Gastroesophageal sphincter (tissue), 4 donors: Measurements from ENCODE around the gene IKBKE. TPM values are rescaled to one million over a fixed set of nuclear protein-coding genes. Genes with fewer than 3 reads are reported as not detected.
A peak's percentile ranks its signal among the peaks of the same experiment; 100 is the strongest.

Source experiments
- ATAC-seq: fragments of 150-250 bp; one replicate; pipeline ENCODE4 v1.9.1; 2016; ENCODE audit warnings: mild to moderate bottlenecking, moderate library complexity
- H3K27ac ChIP-seq, 4 donors: fragments of 200-600 bp; sonication (generic) in 3 of 4; 1 replicate in 3 of 4; 2 replicates in 1 of 4; pipeline ENCODE4 v1.5.1; 2016 to 2019
- H3K27me3 ChIP-seq: fragments of 200-600 bp; sonication (generic); one replicate; pipeline ENCODE4 v1.5.1; 2019
- H3K36me3 ChIP-seq, 2 donors: fragments of 200-600 bp; sonication (generic); one replicate each; pipeline ENCODE4 v1.5.1; 2019; ENCODE audit warnings: control low read depth in 1 of 2
- H3K4me1 ChIP-seq, 3 donors: fragments of 200-600 bp; sonication (generic); 1 replicate in 2 of 3; 2 replicates in 1 of 3; pipeline ENCODE4 v1.5.1; 2016 to 2019; ENCODE audit warnings: control low read depth in 2 of 3
- H3K4me3 ChIP-seq, 2 donors: fragments of 200-600 bp; sonication (generic); one replicate each; pipeline ENCODE4 v1.5.1; 2019; ENCODE audit warnings: mild to moderate bottlenecking in 1 of 2, moderate library complexity in 1 of 2
- H3K9me3 ChIP-seq, 3 donors: fragments of 200-600 bp; sonication (generic); one replicate each; pipeline ENCODE4 v1.5.1; 2017 to 2019; ENCODE audit warnings: control low read depth in 2 of 3
- EP300 ChIP-seq: sonication (generic); formaldehyde crosslinking; IDR thresholded peaks from one replicate; pipeline ENCODE4 v1.6.1; 2017; ENCODE audit warnings: antibody characterized with exemption, mild to moderate bottlenecking
- POLR2A ChIP-seq, 2 donors: fragments of 450-650 bp; IDR thresholded peaks; one replicate each; pipeline ENCODE4 v1.6.1; 2017; ENCODE audit warnings: antibody characterized with exemption in 2 of 2, mild to moderate bottlenecking in 2 of 2, moderate library complexity in 1 of 2
- POLR2AphosphoS5 ChIP-seq: sonication (generic); formaldehyde crosslinking; IDR thresholded peaks from one replicate; pipeline ENCODE4 v1.6.1; 2017; ENCODE audit warnings: antibody characterized with exemption
- WGBS, 2 donors: methylation state at CpG; one replicate each; pipeline ENCODE4 v1.1.5; 2018; ENCODE audit warnings: low coverage in 1 of 2; 5-methylcytosine and 5-hydroxymethylcytosine counted together
- total RNA-seq, 4 donors: library from RNA; depleted of rRNA; stranded (reverse); fragments of >200 nt; gene quantifications; one replicate each; pipeline ENCODE4 v1.1.0, GENCODE V29; 2016
- TF ChIP-seq, protein P1 (sequence below), 4 experiments: fragments of 200-600 bp in 2 of 4; fragments of 450-650 bp in 2 of 4; sonication (generic) in 1 of 4; IDR thresholded peaks; one replicate each; pipeline ENCODE4 v1.5.1; 2017 to 2019; ENCODE audit warnings: antibody characterized with exemption in 4 of 4, mild to moderate bottlenecking in 2 of 4, moderate library complexity in 2 of 4

Gene IKBKE
- total RNA-seq, 4 donors from 2014 or later = 2.2 to 3.9 (median 2.7) TPM

DNA sequence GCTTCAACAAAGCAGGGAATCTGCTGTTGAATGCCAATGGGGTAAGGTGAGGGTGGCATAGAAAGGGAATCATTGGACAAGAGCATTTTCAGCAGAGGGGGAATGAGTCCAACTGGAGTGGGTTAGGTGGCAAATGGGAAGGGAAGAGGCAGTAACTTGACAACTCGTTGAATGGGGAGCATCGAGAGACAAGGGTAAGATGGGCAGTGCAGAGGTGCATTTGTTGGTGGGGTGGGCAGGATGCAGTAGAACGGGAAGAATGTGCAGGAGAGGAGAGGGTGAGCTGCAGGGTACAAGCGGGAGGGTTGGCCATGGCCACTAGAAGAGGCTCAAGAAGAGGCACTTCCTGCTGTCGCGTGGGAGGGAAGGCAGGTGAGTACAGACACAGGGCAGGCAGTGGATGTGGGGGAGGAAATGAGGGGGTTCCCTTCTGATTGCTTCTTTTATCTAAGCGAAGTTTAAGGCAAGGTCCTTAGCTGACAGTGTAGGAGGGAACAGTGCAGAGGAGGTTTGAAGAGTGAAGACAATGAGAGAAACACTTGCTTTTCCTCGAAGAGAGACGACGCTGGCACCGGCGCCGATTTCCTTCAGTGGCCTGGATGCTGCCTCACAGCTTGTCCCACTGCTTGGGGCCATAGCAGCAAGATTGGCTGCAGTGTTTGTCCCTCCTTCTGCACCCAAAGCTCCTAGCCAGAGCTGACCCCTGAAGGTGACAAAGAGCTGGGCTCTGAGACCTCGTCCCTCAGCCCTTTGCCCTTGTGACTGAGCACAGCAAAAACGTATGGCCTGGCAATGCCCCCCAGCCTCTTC is 3.2 kb upstream of the IKBKE start:
- no peaks in the 10 kb centered on the region for H3K36me3 ChIP-seq
- H3K4me1 ChIP-seq = peaks cover 0 to 28% (median 9%) of the 10 kb centered on the region in 3 donors
- no peaks in the 10 kb centered on the region for H3K9me3 ChIP-seq
- H3K4me3 ChIP-seq = no peak overlapping the region
- peaks cover 23% of the 10 kb centered on the region for H3K27me3 ChIP-seq
- no peak for TF ChIP-seq POLR2A (IDR thresholded peaks at IDR 0.05)
- no peak for ATAC-seq
- 53 to 54% methylated on average over 11 to 13 of the region's 15 CpGs for WGBS, 2 donors
- no peak overlapping the region for H3K27ac ChIP-seq

DNA sequence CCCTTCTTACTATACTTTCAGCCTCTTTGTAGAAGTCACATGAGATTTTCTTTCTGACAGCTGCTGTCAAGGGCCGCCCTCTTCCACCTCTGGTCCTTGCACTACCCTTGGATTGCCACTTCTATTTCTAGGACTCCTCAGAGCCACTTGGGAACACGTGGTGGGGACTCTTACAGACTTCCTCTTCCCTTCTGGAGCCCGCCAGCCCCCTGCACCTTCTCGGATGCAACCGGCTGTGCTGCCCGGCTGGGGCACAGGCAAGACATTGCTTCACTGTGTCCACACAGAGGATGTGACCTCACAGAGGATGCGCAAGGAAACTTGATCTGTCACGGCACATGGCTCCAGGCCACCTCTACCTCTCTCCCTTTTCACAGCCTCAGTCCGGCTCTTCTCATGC is 2.4 kb upstream of the IKBKE start:
- Histone ChIP-seq H3K36me3 (no peaks in the 10 kb centered on the region), H3K4me3 (no peak overlapping the region), H3K9me3 (no peaks in the 10 kb centered on the region), H3K4me1 (peaks cover 0 to 36% (median 9%) of the 10 kb centered on the region in 3 donors), H3K27ac (no peak overlapping the region), H3K27me3 (peaks cover 23% of the 10 kb centered on the region)
- WGBS, 2 donors = 32 to 59% methylated on average over 4 to 8 of the region's 9 CpGs
- no peak for TF ChIP-seq POLR2A (IDR thresholded peaks at IDR 0.05)
- TF ChIP-seq, protein P1, sequence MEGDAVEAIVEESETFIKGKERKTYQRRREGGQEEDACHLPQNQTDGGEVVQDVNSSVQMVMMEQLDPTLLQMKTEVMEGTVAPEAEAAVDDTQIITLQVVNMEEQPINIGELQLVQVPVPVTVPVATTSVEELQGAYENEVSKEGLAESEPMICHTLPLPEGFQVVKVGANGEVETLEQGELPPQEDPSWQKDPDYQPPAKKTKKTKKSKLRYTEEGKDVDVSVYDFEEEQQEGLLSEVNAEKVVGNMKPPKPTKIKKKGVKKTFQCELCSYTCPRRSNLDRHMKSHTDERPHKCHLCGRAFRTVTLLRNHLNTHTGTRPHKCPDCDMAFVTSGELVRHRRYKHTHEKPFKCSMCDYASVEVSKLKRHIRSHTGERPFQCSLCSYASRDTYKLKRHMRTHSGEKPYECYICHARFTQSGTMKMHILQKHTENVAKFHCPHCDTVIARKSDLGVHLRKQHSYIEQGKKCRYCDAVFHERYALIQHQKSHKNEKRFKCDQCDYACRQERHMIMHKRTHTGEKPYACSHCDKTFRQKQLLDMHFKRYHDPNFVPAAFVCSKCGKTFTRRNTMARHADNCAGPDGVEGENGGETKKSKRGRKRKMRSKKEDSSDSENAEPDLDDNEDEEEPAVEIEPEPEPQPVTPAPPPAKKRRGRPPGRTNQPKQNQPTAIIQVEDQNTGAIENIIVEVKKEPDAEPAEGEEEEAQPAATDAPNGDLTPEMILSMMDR (IDR thresholded peaks at IDR 0.05) = no peak
- TF ChIP-seq POLR2AphosphoS5 = no peak
- TF ChIP-seq EP300 = no peak
- ATAC-seq = peak; percentile 36

DNA sequence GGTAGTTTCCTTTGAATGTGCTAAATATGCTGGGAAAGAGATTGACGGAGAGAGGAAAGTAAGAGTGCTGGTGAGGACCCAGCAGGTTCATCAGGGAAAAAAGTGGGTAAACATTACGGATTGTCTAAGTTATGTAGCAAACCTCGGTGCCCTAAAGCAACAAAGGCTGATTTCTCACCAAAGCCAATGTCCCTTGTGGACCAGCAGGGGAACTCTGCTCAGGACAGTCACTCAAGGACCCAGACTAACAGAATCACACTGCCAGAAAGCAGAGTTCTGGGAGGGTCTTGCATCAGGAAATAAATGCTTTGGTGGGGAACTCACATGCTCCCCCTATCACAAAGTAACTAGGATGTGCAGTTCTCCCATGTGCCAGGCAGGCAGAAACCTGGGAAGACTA is 1.7 kb upstream of the IKBKE start:
- Histone ChIP-seq H3K9me3 (no peaks in the 10 kb centered on the region), H3K4me3 (no peak overlapping the region), H3K27ac (no peak overlapping the region), H3K36me3 (no peaks in the 10 kb centered on the region), H3K4me1 (peaks cover 0 to 38% (median 9%) of the 10 kb centered on the region in 3 donors), H3K27me3 (peaks cover 23% of the 10 kb centered on the region)
- ATAC-seq = no peak
- WGBS, 2 donors = 50 to 79% methylated on average over 2 to 3 of the region's 3 CpGs
- no peak for TF ChIP-seq POLR2AphosphoS5
- TF ChIP-seq, protein P1 (IDR thresholded peaks at IDR 0.05) = peak in 1 of 4 experiments; percentile 1

GRCh38 chr1:206469411-206469932 is 804 bp upstream of the IKBKE start:
- TF ChIP-seq, protein P1 (IDR thresholded peaks at IDR 0.05) = no peak
- TF ChIP-seq POLR2AphosphoS5 = no peak
- no peak for TF ChIP-seq POLR2A (IDR thresholded peaks at IDR 0.05)
- TF ChIP-seq EP300 = no peak
- H3K27me3 ChIP-seq = peaks cover 23% of the 10 kb centered on the region
- H3K4me3 ChIP-seq = no peak overlapping the region
- no peak for ATAC-seq
- peaks cover 0 to 38% (median 9%) of the 10 kb centered on the region in 3 donors for H3K4me1 ChIP-seq
- peaks cover 0 to 5% of the 10 kb centered on the region in 2 donors for H3K36me3 ChIP-seq
- no peak overlapping the region for H3K27ac ChIP-seq
- 60% methylated on average over 1 of the region's 2 CpGs; no CpG with 5 or more reads in 1 of the 2 donors for WGBS, 2 donors
- H3K9me3 ChIP-seq = no peaks in the 10 kb centered on the region

GRCh38 chr1:206470692-206471414 is 577 bp downstream of the IKBKE start:
- Histone ChIP-seq H3K4me1 (peaks cover 0 to 38% (median 9%) of the 10 kb centered on the region in 3 donors), H3K9me3 (no peaks in the 10 kb centered on the region), H3K36me3 (peaks cover 0 to 14% of the 10 kb centered on the region in 2 donors), H3K27ac (peak overlapping the region in 3 of 4 donors; percentile 18 to 62 (median 37)), H3K4me3 (peak overlapping the region; percentile 62 to 63), H3K27me3 (peaks cover 23% of the 10 kb centered on the region)
- TF ChIP-seq, protein P1 (IDR thresholded peaks at IDR 0.05) = no peak
- TF ChIP-seq POLR2AphosphoS5 (no peak), POLR2A (IDR thresholded peaks at IDR 0.05) (no peak), EP300 (no peak)
- WGBS, 2 donors = 0% methylated on average over 3 of the region's 18 CpGs; no CpG with 5 or more reads in 1 of the 2 donors
- peak; percentile 42 for ATAC-seq
